ENCODE measurements around the gene KIRREL3.

The KIRREL3 gene

GRCh38 chr11:126583594-126584427 lies 416.8 kb downstream of the KIRREL3 start:
- no peak overlapping the region for H3K4me3 Mint-ChIP-seq
- no peak overlapping the region for H3K27ac Mint-ChIP-seq
- H3K27me3 Mint-ChIP-seq, result peaks cover 3% of the 10 kb centered on the region
- no peaks in the 10 kb centered on the region for H3K36me3 Mint-ChIP-seq (ENCODE audit: low read depth)
- no peaks in the 10 kb centered on the region for H3K9me3 Mint-ChIP-seq
- H3K4me1 Mint-ChIP-seq (ENCODE audit: low read depth), result no peaks in the 10 kb centered on the region

GRCh38 chr11:126583101-126583500 lies 417.5 kb downstream of the KIRREL3 start:
- H3K36me3 Mint-ChIP-seq (ENCODE audit: low read depth), result no peaks in the 10 kb centered on the region
- peaks cover 3% of the 10 kb centered on the region for H3K27me3 Mint-ChIP-seq
- H3K9me3 Mint-ChIP-seq, result no peaks in the 10 kb centered on the region
- no peak overlapping the region for H3K4me3 Mint-ChIP-seq
- no peaks in the 10 kb centered on the region for H3K4me1 Mint-ChIP-seq (ENCODE audit: low read depth)
- H3K27ac Mint-ChIP-seq, result no peak overlapping the region

- no peaks in the 10 kb centered on the region for H3K4me1 Mint-ChIP-seq (ENCODE audit: low read depth)
- H3K27ac Mint-ChIP-seq, result no peak overlapping the region
- no peak overlapping the region for H3K4me3 Mint-ChIP-seq
- no peaks in the 10 kb centered on the region for H3K36me3 Mint-ChIP-seq (ENCODE audit: low read depth)
- peaks cover 3% of the 10 kb centered on the region for H3K27me3 Mint-ChIP-seq
- H3K9me3 Mint-ChIP-seq, result no peaks in the 10 kb centered on the region
Measured at GRCh38 chr11:126581871-126582648, 418.5 kb downstream of the KIRREL3 start.

GRCh38 chr11:126578426-126578825 lies 422.1 kb downstream of the KIRREL3 start:
- Mint-ChIP-seq H3K4me3 (no peak overlapping the region), H3K27ac (no peak overlapping the region), H3K9me3 (no peaks in the 10 kb centered on the region), H3K4me1 (ENCODE audit: low read depth) (no peaks in the 10 kb centered on the region), H3K36me3 (ENCODE audit: low read depth) (no peaks in the 10 kb centered on the region), H3K27me3 (no peaks in the 10 kb centered on the region)

- Mint-ChIP-seq H3K4me1 (ENCODE audit: low read depth) (no peaks in the 10 kb centered on the region), H3K9me3 (no peaks in the 10 kb centered on the region), H3K27me3 (no peaks in the 10 kb centered on the region), H3K36me3 (ENCODE audit: low read depth) (no peaks in the 10 kb centered on the region), H3K4me3 (no peak overlapping the region), H3K27ac (no peak overlapping the region)
Measured at GRCh38 chr11:126578021-126578420, 422.5 kb downstream of the KIRREL3 start.

- Mint-ChIP-seq H3K4me1 (ENCODE audit: low read depth) (no peaks in the 10 kb centered on the region), H3K9me3 (no peaks in the 10 kb centered on the region), H3K27me3 (no peaks in the 10 kb centered on the region)
Measured at GRCh38 chr11:126575849-126576248, 424.7 kb downstream of the KIRREL3 start.

GRCh38 chr11:126573325-126573978 lies 427.1 kb downstream of the KIRREL3 start:
- Mint-ChIP-seq H3K36me3 (ENCODE audit: low read depth) (no peaks in the 10 kb centered on the region), H3K4me3 (no peak overlapping the region), H3K27me3 (peaks cover 4% of the 10 kb centered on the region), H3K4me1 (ENCODE audit: low read depth) (no peaks in the 10 kb centered on the region), H3K27ac (no peak overlapping the region), H3K9me3 (no peaks in the 10 kb centered on the region)

More at GRCh38 chr11:126575849-126576248, 424.7 kb downstream of the KIRREL3 start:
- Mint-ChIP-seq H3K4me3 (no peak overlapping the region), H3K36me3 (ENCODE audit: low read depth) (no peaks in the 10 kb centered on the region), H3K27ac (no peak overlapping the region)

- Mint-ChIP-seq H3K4me3 (no peak overlapping the region), H3K36me3 (ENCODE audit: low read depth) (no peaks in the 10 kb centered on the region), H3K4me1 (ENCODE audit: low read depth) (no peaks in the 10 kb centered on the region), H3K27me3 (peaks cover 9% of the 10 kb centered on the region), H3K9me3 (no peaks in the 10 kb centered on the region), H3K27ac (no peak overlapping the region)
Measured at GRCh38 chr11:126570489-126570888, 430.1 kb downstream of the KIRREL3 start.

- Mint-ChIP-seq H3K27ac (no peak overlapping the region), H3K36me3 (ENCODE audit: low read depth) (no peaks in the 10 kb centered on the region), H3K4me3 (no peak overlapping the region), H3K27me3 (peaks cover 9% of the 10 kb centered on the region), H3K9me3 (no peaks in the 10 kb centered on the region), H3K4me1 (ENCODE audit: low read depth) (no peaks in the 10 kb centered on the region)
Measured at GRCh38 chr11:126567419-126567818, 433.2 kb downstream of the KIRREL3 start.

GRCh38 chr11:126564566-126564965 lies 436.0 kb downstream of the KIRREL3 start:
- Mint-ChIP-seq H3K4me1 (ENCODE audit: low read depth) (no peaks in the 10 kb centered on the region), H3K9me3 (peaks cover 6% of the 10 kb centered on the region), H3K27me3 (peaks cover 15% of the 10 kb centered on the region), H3K4me3 (no peak overlapping the region), H3K36me3 (ENCODE audit: low read depth) (no peaks in the 10 kb centered on the region), H3K27ac (no peak overlapping the region)

- no peak overlapping the region for H3K27ac Mint-ChIP-seq
- peaks cover 7% of the 10 kb centered on the region for H3K27me3 Mint-ChIP-seq
- H3K9me3 Mint-ChIP-seq, result peaks cover 6% of the 10 kb centered on the region
- no peaks in the 10 kb centered on the region for H3K4me1 Mint-ChIP-seq (ENCODE audit: low read depth)
- no peaks in the 10 kb centered on the region for H3K36me3 Mint-ChIP-seq (ENCODE audit: low read depth)
- H3K4me3 Mint-ChIP-seq, result no peak overlapping the region
Measured at GRCh38 chr11:126561327-126561893, 439.2 kb downstream of the KIRREL3 start.

- peaks cover 10% of the 10 kb centered on the region for H3K27me3 Mint-ChIP-seq
- H3K36me3 Mint-ChIP-seq (ENCODE audit: low read depth), result no peaks in the 10 kb centered on the region
- no peak overlapping the region for H3K27ac Mint-ChIP-seq
- H3K9me3 Mint-ChIP-seq, result peaks cover 6% of the 10 kb centered on the region
- H3K4me1 Mint-ChIP-seq (ENCODE audit: low read depth), result no peaks in the 10 kb centered on the region
- no peak overlapping the region for H3K4me3 Mint-ChIP-seq
Measured at GRCh38 chr11:126560221-126560620, 440.3 kb downstream of the KIRREL3 start.

- peaks cover 7% of the 10 kb centered on the region for H3K27me3 Mint-ChIP-seq
- H3K9me3 Mint-ChIP-seq, result no peaks in the 10 kb centered on the region
- H3K36me3 Mint-ChIP-seq (ENCODE audit: low read depth), result no peaks in the 10 kb centered on the region
- no peak overlapping the region for H3K4me3 Mint-ChIP-seq
- no peak overlapping the region for H3K27ac Mint-ChIP-seq
- no peaks in the 10 kb centered on the region for H3K4me1 Mint-ChIP-seq (ENCODE audit: low read depth)
Measured at GRCh38 chr11:126548581-126549550, 451.7 kb downstream of the KIRREL3 start.

- Mint-ChIP-seq H3K4me3 (no peak overlapping the region), H3K27me3 (peaks cover 14% of the 10 kb centered on the region), H3K27ac (no peak overlapping the region), H3K36me3 (ENCODE audit: low read depth) (no peaks in the 10 kb centered on the region), H3K4me1 (ENCODE audit: low read depth) (no peaks in the 10 kb centered on the region), H3K9me3 (no peaks in the 10 kb centered on the region)
Measured at GRCh38 chr11:126547691-126548090, 452.9 kb downstream of the KIRREL3 start.
